Keratinocyte (primary cell): ENCODE data around the gene ARIH1.

ENCODE experiments used
- CTCF ChIP-seq, 3 experiments: IDR thresholded peaks in 1 of 3; conservative IDR thresholded peaks in 1 of 3; optimal IDR thresholded peaks in 1 of 3; 2 replicates in 2 of 3; 3 replicates in 1 of 3; pipeline versions ENCODE3 to v1.5.1; 2011; ENCODE audit warnings: low read length in 3 of 3, mild to moderate bottlenecking in 3 of 3, moderate library complexity in 2 of 3, control low read depth in 1 of 3, inconsistent platforms in 1 of 3; ENCODE audit not compliant: insufficient read depth in 2 of 3; ENCODE audit errors: extremely low read depth in 1 of 3
- EZH2 ChIP-seq: IDR thresholded peaks from one replicate; pipeline ENCODE4 v1.6.1; 2012; ENCODE audit warnings: inconsistent platforms, mild to moderate bottlenecking, low read length, moderate library complexity

- TF ChIP-seq CTCF (optimal IDR thresholded peaks at IDR 0.05 in 1 of 3, IDR thresholded peaks at IDR 0.05 in 1 of 3, conservative IDR thresholded peaks at IDR 0.05 in 1 of 3; ENCODE audit: extremely low read depth in 1 of 3, insufficient read depth in 2 of 3, low read length in 3 of 3) = no peak
- no peak for TF ChIP-seq EZH2
These were observed 90.0 kb downstream of the ARIH1 start for GRCh38 chr15:72564091-72564490.
